Ovary (tissue), 9 donors: ENCODE results near the gene SLC9A3. TPM values are rescaled to one million over a fixed set of nuclear protein-coding genes. Genes with fewer than 3 reads are reported as not detected.
A peak's percentile ranks its signal among the peaks of the same experiment; 100 is the strongest.
"Not testable (repeated sequence)": the region's sequence is repeated elsewhere in the genome, so short reads cannot be mapped to it uniquely, and the experiment has no call there.

Experiments used
- DNase-seq, 5 donors: peaks; one replicate each; pipeline ENCODE4 v3.0.0-alpha.2; 2019 to 2020
- H3K27ac ChIP-seq, 2 donors: fragments of 200-600 bp; one replicate each; pipeline versions ENCODE4 v1.5.1 to v1.8.0; 2019 to 2022
- H3K27me3 ChIP-seq: fragments of 200-600 bp; one replicate; pipeline ENCODE4 v1.8.0; 2022
- H3K36me3 ChIP-seq: fragments of 200-600 bp; sonication (generic); one replicate; pipeline ENCODE4 v1.5.1; 2019
- H3K4me1 ChIP-seq: one replicate; pipeline ENCODE4 v1.8.1; 2013; ENCODE audit warnings: mild to moderate bottlenecking, moderate library complexity; ENCODE audit not compliant: insufficient read depth
- H3K4me3 ChIP-seq: fragments of 200-600 bp; sonication (generic); one replicate; pipeline ENCODE4 v1.5.1; 2017
- H3K9me3 ChIP-seq, 2 donors: fragments of 200-600 bp in 1 of 2; sonication (generic) in 1 of 2; one replicate each; pipeline versions ENCODE4 v1.5.1 to v1.8.1; 2013 to 2019; ENCODE audit warnings: mild to moderate bottlenecking in 1 of 2, moderate library complexity in 1 of 2
- EP300 ChIP-seq: sonication (generic); formaldehyde crosslinking; IDR thresholded peaks from one replicate; pipeline ENCODE4 v1.6.1; 2017; ENCODE audit warnings: antibody characterized with exemption
- POLR2A ChIP-seq: fragments of 450-650 bp; IDR thresholded peaks from one replicate; pipeline ENCODE4 v1.6.1; 2017; ENCODE audit warnings: antibody characterized with exemption, mild to moderate bottlenecking, moderate library complexity
- WGBS, 3 donors: extraction: QIAGEN DNeasy Blood & Tissue Kit in 1 of 3; methylation state at CpG; one replicate each; pipeline versions ENCODE4 v1.1.5 to v1.1.7; 2013 to 2017; 5-methylcytosine and 5-hydroxymethylcytosine counted together
- intact Hi-C, 4 donors: fragments of 100-400 bp; cut with DNase I; formaldehyde crosslinking; loops; one replicate each; pipeline versions ENCODE4 v1.11.0 to v1.15.1; 2022 to 2023
- polyA plus RNA-seq, 2 donors: library from polyadenylated mRNA; stranded (reverse); fragments of 200-250 nt in 1 of 2; fragments of 350-450 nt in 1 of 2; fragmentation: Illumina TruSeq in 1 of 2; extraction: RNeasy Lipid Tissue Mini Kit (QIAGEN cat#74804) in 1 of 2; gene quantifications; one replicate each; pipeline ENCODE4 v1.2.3, GENCODE V29; 2013 to 2014
- total RNA-seq, 7 donors: library from RNA; depleted of rRNA in 2 of 7; stranded (reverse); fragments of >200 nt in 2 of 7; fragmentation: NEBNext Ultra II Directional in 3 of 7; extraction: Animal tissue kit (Norgen Biotek cat#: 25700) in 3 of 7; gene quantifications; one replicate each; pipeline versions ENCODE4 v1.1.0 to v1.2.4, GENCODE V29; 2016 to 2023
- TF ChIP-seq, protein P1 (sequence below), 3 donors: fragments of 450-650 bp in 2 of 3; fragments of 200-600 bp in 1 of 3; IDR thresholded peaks; one replicate each; pipeline versions ENCODE4 v1.5.1 to v1.8.0; 2016 to 2022; ENCODE audit warnings: antibody characterized with exemption in 3 of 3, mild to moderate bottlenecking in 1 of 3
- donor health status: DM: no; HTN: no; CAD: no; lungs with moderate emphysema.
- donor health status: DM: no; HTN: no; CAD: no.
- donor health status: Bipolar disorder and iron deficiency.
- donor health status: DM: yes; HTN: yes; CAD: no.
- donor health status: DM: no; HTN: no; CAD: no.
- donor health status: DM: yes; HTN: yes; CAD: no.

Gene SLC9A3
- total and polyA plus RNA-seq, 9 donors, result 1.2 to 3.6 (median 1.9) TPM

DNA sequence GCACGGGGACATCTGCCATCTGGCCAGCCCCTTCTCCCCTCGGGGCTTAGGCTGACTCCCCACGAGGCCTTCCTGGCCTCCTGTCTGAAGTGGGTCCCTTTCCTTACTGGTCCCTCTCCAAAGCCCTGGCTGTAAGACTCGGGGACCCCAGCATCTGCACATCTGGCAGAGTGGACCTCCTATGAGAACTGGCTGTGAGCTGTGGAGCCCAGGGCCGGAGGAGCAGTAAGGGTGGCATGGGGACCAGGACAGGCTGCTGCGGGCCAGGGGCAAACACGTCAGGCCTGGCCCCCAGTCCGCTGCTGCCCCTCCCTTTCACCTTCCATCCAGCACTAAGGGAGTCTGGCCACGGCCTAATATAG, 47.5 kb downstream of the SLC9A3 start:
- H3K27me3 ChIP-seq, result no peaks in the 10 kb centered on the region
- DNase-seq, result no peak
- H3K4me1 ChIP-seq, result peaks cover 10% of the 10 kb centered on the region
- TF ChIP-seq, protein P1, sequence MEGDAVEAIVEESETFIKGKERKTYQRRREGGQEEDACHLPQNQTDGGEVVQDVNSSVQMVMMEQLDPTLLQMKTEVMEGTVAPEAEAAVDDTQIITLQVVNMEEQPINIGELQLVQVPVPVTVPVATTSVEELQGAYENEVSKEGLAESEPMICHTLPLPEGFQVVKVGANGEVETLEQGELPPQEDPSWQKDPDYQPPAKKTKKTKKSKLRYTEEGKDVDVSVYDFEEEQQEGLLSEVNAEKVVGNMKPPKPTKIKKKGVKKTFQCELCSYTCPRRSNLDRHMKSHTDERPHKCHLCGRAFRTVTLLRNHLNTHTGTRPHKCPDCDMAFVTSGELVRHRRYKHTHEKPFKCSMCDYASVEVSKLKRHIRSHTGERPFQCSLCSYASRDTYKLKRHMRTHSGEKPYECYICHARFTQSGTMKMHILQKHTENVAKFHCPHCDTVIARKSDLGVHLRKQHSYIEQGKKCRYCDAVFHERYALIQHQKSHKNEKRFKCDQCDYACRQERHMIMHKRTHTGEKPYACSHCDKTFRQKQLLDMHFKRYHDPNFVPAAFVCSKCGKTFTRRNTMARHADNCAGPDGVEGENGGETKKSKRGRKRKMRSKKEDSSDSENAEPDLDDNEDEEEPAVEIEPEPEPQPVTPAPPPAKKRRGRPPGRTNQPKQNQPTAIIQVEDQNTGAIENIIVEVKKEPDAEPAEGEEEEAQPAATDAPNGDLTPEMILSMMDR (IDR thresholded peaks at IDR 0.05), result no peak
- no peak for TF ChIP-seq EP300
- TF ChIP-seq POLR2A, result no peak
- no peaks in the 10 kb centered on the region for H3K9me3 ChIP-seq
- H3K36me3 ChIP-seq, result no peaks in the 10 kb centered on the region
- 53 to 71% (median 55%) methylated on average over 9 of the region's 9 CpGs for WGBS, 3 donors
- intact Hi-C loops, result no loop called here
- H3K4me3 ChIP-seq, result no peak overlapping the region
- no peak overlapping the region for H3K27ac ChIP-seq

DNA sequence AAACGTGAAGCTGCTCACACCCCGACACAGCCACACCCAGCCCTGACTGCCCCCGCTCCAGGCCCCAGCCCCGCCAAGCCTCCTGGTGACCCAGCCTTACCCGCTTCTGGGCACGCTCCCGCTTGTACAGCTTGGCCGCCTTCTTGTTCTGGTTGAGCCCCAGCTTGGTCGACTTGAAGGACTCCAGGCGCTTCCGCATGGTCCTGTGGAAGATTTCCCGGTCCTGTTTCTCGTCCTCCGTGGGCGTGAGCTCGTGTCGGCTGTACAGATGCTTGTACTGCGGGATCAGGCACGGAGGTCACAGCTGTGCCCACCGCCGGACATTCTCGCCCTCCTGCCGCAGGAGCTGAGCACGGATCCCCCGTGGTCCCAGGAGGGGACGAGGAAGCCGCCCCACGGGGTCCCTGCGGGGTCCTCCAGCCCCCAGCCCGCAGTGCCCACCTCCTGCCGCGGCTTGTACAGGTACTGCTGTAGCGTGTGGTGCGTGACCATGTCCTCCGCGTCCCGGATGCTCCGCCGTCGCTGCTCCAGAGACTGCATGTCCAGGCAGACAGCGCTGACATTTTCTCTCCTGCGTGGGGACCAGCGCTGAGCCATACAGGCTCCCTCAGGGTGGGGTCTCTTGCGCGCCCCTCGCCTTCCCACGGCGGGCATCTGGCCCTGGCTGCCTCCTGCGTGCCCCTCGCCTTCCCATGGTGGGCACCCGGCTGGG, 48.0 kb downstream of the SLC9A3 start:
- DNase-seq, result peak in 1 of 5 donors; percentile 36
- peaks cover 10% of the 10 kb centered on the region for H3K4me1 ChIP-seq
- H3K9me3 ChIP-seq, result no peaks in the 10 kb centered on the region
- no peak overlapping the region for H3K27ac ChIP-seq
- H3K4me3 ChIP-seq, result no peak overlapping the region
- TF ChIP-seq, protein P1 (IDR thresholded peaks at IDR 0.05), result no peak
- TF ChIP-seq POLR2A (no peak), EP300 (no peak)
- intact Hi-C loops, result no loop called here
- no peaks in the 10 kb centered on the region for H3K36me3 ChIP-seq
- WGBS, 3 donors, result 58 to 68% (median 60%) methylated on average over 37 to 51 of the region's 51 CpGs
- H3K27me3 ChIP-seq, result no peaks in the 10 kb centered on the region

DNA sequence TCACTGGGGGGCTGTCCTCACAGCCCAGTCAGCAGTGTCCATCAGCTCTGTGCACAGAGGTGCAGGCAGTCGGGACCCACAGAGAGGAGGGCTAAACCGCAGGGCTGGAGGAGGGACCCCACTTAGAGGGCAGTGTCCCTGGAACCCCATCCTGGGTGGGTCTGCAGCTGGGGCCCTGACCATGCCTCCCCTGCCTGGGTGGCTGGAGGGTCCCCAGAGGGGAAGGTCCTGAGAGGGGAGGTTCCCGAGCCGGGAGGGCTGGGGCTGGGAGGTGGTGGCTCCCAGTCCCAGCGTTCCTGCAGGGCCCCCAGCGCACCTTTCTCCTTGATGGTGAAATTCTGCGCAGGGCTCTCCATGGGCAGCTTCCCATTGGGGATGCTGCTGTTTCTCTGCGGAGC, 48.5 kb downstream of the SLC9A3 start:
- Histone ChIP-seq H3K27ac (no peak overlapping the region), H3K27me3 (no peaks in the 10 kb centered on the region), H3K4me1 (peaks cover 10% of the 10 kb centered on the region), H3K36me3 (no peaks in the 10 kb centered on the region), H3K9me3 (no peaks in the 10 kb centered on the region), H3K4me3 (no peak overlapping the region)
- 36 to 59% (median 59%) methylated on average over 8 of the region's 8 CpGs for WGBS, 3 donors
- TF ChIP-seq EP300 (no peak), POLR2A (no peak)
- intact Hi-C loops, result no loop called here
- DNase-seq, result peak in 1 of 5 donors; percentile 21

DNA sequence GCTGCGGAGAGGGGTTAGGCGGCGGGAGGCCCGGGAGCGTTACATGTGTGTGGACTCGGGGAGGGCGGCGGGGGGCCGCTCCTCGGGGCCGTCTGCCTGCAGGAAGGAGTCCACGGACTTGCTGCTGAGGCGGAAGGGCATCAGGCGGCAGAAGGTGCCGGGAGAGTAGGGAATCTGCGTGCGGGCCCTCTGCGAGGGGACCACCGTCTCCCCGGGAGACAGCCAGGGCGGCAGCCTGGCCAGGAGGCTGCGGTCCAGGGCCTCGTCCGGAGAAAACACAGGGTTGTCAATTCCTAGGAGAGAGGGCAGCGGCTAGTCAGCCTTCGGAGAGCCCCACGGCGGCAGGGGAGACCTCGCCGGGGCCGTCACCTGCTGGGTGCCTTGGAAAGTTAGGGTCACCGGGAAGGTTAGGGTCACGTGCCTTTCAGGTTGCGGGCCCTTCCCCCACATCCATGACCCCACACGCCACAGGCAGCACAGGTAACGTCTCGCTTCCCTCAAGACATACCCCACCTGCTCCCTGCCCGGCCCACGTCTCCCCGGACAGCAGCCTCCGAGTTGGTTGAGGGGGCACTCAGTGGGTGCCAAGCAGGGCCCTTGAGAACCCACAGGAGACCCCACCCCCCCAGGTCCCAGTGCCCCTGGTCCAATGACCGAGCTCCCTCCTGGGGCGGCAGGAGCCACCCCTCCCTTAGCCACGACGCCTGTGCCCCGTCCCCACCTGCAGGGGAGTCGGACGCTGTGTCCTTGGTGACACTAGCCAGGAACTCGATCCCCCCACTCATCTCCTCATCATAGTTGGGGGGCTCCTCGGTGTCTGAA, 49.2 kb downstream of the SLC9A3 start:
- H3K27ac ChIP-seq, result peak overlapping the region in 1 of 2 donors; percentile 44
- TF ChIP-seq EP300 (no peak), POLR2A (no peak)
- TF ChIP-seq, protein P1 (IDR thresholded peaks at IDR 0.05), result no peak
- peak overlapping the region; percentile 33 for H3K4me3 ChIP-seq
- peak; percentile 30 to 65 (median 52) for DNase-seq
- WGBS, 3 donors, result 10 to 14% (median 12%) methylated on average over 43 to 50 of the region's 50 CpGs
- no peaks in the 10 kb centered on the region for H3K9me3 ChIP-seq
- no peaks in the 10 kb centered on the region for H3K36me3 ChIP-seq
- no peaks in the 10 kb centered on the region for H3K27me3 ChIP-seq
- intact Hi-C loops, result no loop called here
- peaks cover 10% of the 10 kb centered on the region for H3K4me1 ChIP-seq

DNA sequence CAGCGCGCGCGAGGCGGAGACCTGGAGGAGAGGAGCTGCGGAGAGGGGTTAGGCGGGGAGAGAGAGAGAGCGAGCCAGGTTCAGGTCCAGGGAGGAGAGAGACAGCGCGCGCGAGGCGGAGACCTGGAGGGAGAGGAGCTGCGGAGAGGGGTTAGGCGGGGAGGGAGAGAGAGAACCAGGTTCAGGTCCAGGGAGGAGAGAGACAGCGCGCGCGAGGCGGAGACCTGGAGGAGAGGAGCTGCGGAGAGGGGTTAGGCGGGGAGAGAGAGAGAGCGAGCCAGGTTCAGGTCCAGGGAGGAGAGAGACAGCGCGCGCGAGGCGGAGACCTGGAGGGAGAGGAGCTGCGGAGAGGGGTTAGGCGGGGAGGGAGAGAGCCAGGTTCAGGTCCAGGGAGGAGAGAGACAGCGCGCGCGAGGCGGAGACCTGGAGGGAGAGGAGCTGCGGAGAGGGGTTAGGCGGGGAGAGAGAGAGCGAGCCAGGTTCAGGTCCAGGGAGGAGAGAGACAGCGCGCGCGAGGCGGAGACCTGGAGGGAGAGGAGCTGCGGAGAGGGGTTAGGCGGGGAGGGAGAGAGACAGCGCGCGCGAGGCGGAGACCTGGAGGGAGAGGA, 49.9 kb downstream of the SLC9A3 start:
- DNase-seq, result peak in 3 of 5 donors; percentile 3 to 32 (median 18)
- peaks cover 10% of the 10 kb centered on the region for H3K4me1 ChIP-seq
- intact Hi-C loops, H3K27me3 ChIP-seq, H3K36me3 ChIP-seq, H3K9me3 ChIP-seq: not testable (repeated sequence)
- peak overlapping the region in 1 of 2 donors; percentile 44 for H3K27ac ChIP-seq
- peak overlapping the region; percentile 58 for H3K4me3 ChIP-seq
- WGBS, 3 donors, result 1% methylated on average over 21 to 46 of the region's 50 CpGs; no CpG with 5 or more reads in 1 of the 3 donors
